SK-N-SH (cell line): ENCODE results near the gene HNRNPC. TPM values are rescaled to one million over a fixed set of nuclear protein-coding genes. Genes with fewer than 3 reads are reported as not detected.

Source experiments
- CTCF ChIA-PET: fragments of 300-600, 350-600 bp; formaldehyde crosslinking; extraction: SDS; loops from one replicate; lab custom pipeline; 2021; lab: Yijun Ruan, JAX
- POLR2A ChIA-PET: fragments of 350-600 bp; sonication (Branson Sonifier 250); formaldehyde crosslinking; extraction: SDS; loops from one replicate; lab custom pipeline; 2020; ENCODE audit warnings: antibody characterized with exemption, inconsistent platforms; lab: Yijun Ruan, JAX
- DNase-seq: peaks from one replicate; pipeline ENCODE4 v3.0.0; 2012
- H2AFZ ChIP-seq: fragments of 200-600 bp; sonication (generic); 2 replicates; pipeline ENCODE4 v1.8.1; 2016; ENCODE audit warnings: antibody characterized with exemption, mild to moderate bottlenecking, low read depth
- H3F3A ChIP-seq: fragments of 200-600 bp; sonication (generic); replicated peaks from 2 replicates; pipeline ENCODE3; 2016; ENCODE audit warnings: antibody characterized with exemption, mild to moderate bottlenecking; ENCODE audit not compliant: insufficient read depth
- H3K27ac ChIP-seq, 2 experiments: fragments of 200-500 bp in 1 of 2; fragments of 200-600 bp in 1 of 2; sonication (Bioruptor generic) in 1 of 2; sonication (generic), shearing (Covaris generic) in 1 of 2; 2 replicates each; pipeline versions ENCODE4 v1.5.1 to v1.6.1; 2014 to 2016; ENCODE audit warnings: low read depth in 2 of 2, inconsistent platforms in 1 of 2, low read length in 1 of 2, mild to moderate bottlenecking in 1 of 2, mixed read lengths in 1 of 2
- H3K27me3 ChIP-seq: fragments of 200-600 bp; sonication (generic), shearing (Covaris generic); 2 replicates; pipeline ENCODE4 v1.6.1; 2016; ENCODE audit warnings: mixed run types; ENCODE audit not compliant: insufficient read depth
- H3K36me3 ChIP-seq, 2 experiments: fragments of 200-500 bp in 1 of 2; fragments of 200-600 bp in 1 of 2; sonication (Bioruptor generic) in 1 of 2; sonication (generic) in 1 of 2; replicated peaks in 1 of 2; 2 replicates each; pipeline versions ENCODE3 to v1.5.1; 2014 to 2016; ENCODE audit warnings: low read length in 1 of 2, mild to moderate bottlenecking in 1 of 2; ENCODE audit not compliant: insufficient read depth in 2 of 2, control insufficient read depth in 1 of 2
- H3K4me1 ChIP-seq, 2 experiments: fragments of 200-500 bp in 1 of 2; fragments of 200-600 bp in 1 of 2; sonication (Bioruptor generic) in 1 of 2; sonication (generic), shearing (Covaris generic) in 1 of 2; 2 replicates each; pipeline versions ENCODE4 v1.5.1 to v1.6.1; 2014 to 2016; ENCODE audit warnings: low read depth in 1 of 2, low read length in 1 of 2, mixed run types in 1 of 2; ENCODE audit not compliant: insufficient read depth in 2 of 2, control insufficient read depth in 1 of 2
- H3K4me2 ChIP-seq: fragments of 200-600 bp; sonication (generic), shearing (Covaris generic); 2 replicates; pipeline ENCODE4 v1.6.1; 2017; ENCODE audit warnings: mixed run types
- H3K4me3 ChIP-seq, 2 experiments: fragments of 200-500 bp in 1 of 2; fragments of 200-600 bp in 1 of 2; sonication (Bioruptor generic) in 1 of 2; sonication (generic), shearing (Covaris generic) in 1 of 2; 2 replicates each; pipeline versions ENCODE4 v1.5.1 to v1.8.1; 2014 to 2016; ENCODE audit warnings: low read depth in 2 of 2, inconsistent platforms in 1 of 2, low read length in 1 of 2, mild to moderate bottlenecking in 1 of 2, mixed read lengths in 1 of 2, moderate library complexity in 1 of 2
- H3K79me2 ChIP-seq: fragments of 200-600 bp; sonication (generic); 2 replicates; pipeline ENCODE4 v1.8.1; 2017; ENCODE audit warnings: mild to moderate bottlenecking; ENCODE audit not compliant: insufficient read depth
- H3K9ac ChIP-seq: fragments of 200-600 bp; sonication (generic); 2 replicates; pipeline ENCODE4 v1.6.1; 2017; ENCODE audit warnings: mixed run types
- H3K9me2 ChIP-seq: fragments of 200-600 bp; sonication (generic); 2 replicates; pipeline ENCODE4 v1.6.1; 2017; ENCODE audit warnings: mixed run types
- H3K9me3 ChIP-seq: fragments of 200-600 bp; sonication (generic); 2 replicates; pipeline ENCODE4 v1.6.1; 2017; ENCODE audit warnings: mixed run types, mild to moderate bottlenecking, moderate library complexity
- H4K20me1 ChIP-seq: fragments of 200-600 bp; sonication (generic); 2 replicates; pipeline ENCODE4 v1.6.1; 2017; ENCODE audit warnings: mild to moderate bottlenecking, mixed run types; ENCODE audit not compliant: insufficient read depth
- CHD2 ChIP-seq: fragments of 150-350 bp; IDR thresholded peaks from 2 replicates; pipeline ENCODE4 v1.6.1; 2018; ENCODE audit warnings: low read length; ENCODE audit not compliant: partially characterized antibody
- FOSL2 ChIP-seq: IDR thresholded peaks from 2 replicates; pipeline ENCODE4 v1.4.0; 2012; ENCODE audit warnings: low read depth, mild to moderate bottlenecking, moderate library complexity, borderline replicate concordance
- FOXM1 ChIP-seq: IDR thresholded peaks from 2 replicates; pipeline ENCODE4 v1.4.0; 2012; ENCODE audit warnings: low read depth, mild to moderate bottlenecking
- GABPA ChIP-seq: IDR thresholded peaks from 2 replicates; pipeline ENCODE4 v1.4.0; 2012; ENCODE audit warnings: low read depth, mild to moderate bottlenecking
- GATA2 ChIP-seq: sonication (generic); formaldehyde crosslinking; IDR thresholded peaks from 2 replicates; pipeline ENCODE4 v1.5.0; 2020; ENCODE audit warnings: mild to moderate bottlenecking, missing genetic modification reagents
- MXI1 ChIP-seq: IDR thresholded peaks from 2 replicates; pipeline ENCODE4 v1.6.1; 2012; ENCODE audit warnings: mild to moderate bottlenecking, low read depth, low read length, improper control_type of control experiment
- NFIC ChIP-seq: IDR thresholded peaks from 2 replicates; pipeline ENCODE4 v1.4.0; 2012; ENCODE audit warnings: borderline replicate concordance
- NRF1 ChIP-seq: IDR thresholded peaks from 2 replicates; pipeline ENCODE4 v1.6.1; 2012; ENCODE audit warnings: low read depth, mild to moderate bottlenecking, low read length
- POLR2AphosphoS5 ChIP-seq: IDR thresholded peaks from 2 replicates; pipeline ENCODE4 v1.6.1; 2012; ENCODE audit warnings: low read depth, low read length
- RFX5 ChIP-seq: IDR thresholded peaks from 2 replicates; pipeline ENCODE4 v1.6.1; 2012; ENCODE audit warnings: mild to moderate bottlenecking, improper control_type of control experiment, low read length
- SMC3 ChIP-seq: IDR thresholded peaks from 2 replicates; pipeline ENCODE4 v1.6.1; 2012; ENCODE audit warnings: low read depth, low read length, improper control_type of control experiment
- TAF1 ChIP-seq: IDR thresholded peaks from 2 replicates; pipeline ENCODE4 v1.6.1; 2012; ENCODE audit warnings: low read depth, mild to moderate bottlenecking, low read length, moderate library complexity, borderline replicate concordance
- TCF12 ChIP-seq: IDR thresholded peaks from 2 replicates; pipeline ENCODE4 v1.4.0; 2012
- TEAD4 ChIP-seq: IDR thresholded peaks from 2 replicates; pipeline ENCODE4 v1.4.0; 2012; ENCODE audit warnings: mild to moderate bottlenecking, borderline replicate concordance; ENCODE audit not compliant: insufficient read depth
- USF1 ChIP-seq: IDR thresholded peaks from 2 replicates; pipeline ENCODE4 v1.4.0; 2012; ENCODE audit warnings: low read depth, borderline replicate concordance
- USF2 ChIP-seq: fragments of 150-350 bp; IDR thresholded peaks from 2 replicates; pipeline ENCODE4 v1.6.1; 2017; ENCODE audit warnings: antibody characterized with exemption, low read length, low read depth, borderline replicate concordance
- WGBS: methylation state at CpG from one replicate; pipeline ENCODE4 v1.1.6; 2017; ENCODE audit warnings: low lambda C conversion rate; 5-methylcytosine and 5-hydroxymethylcytosine counted together
- polyA plus RNA-seq, 3 experiments: library from polyadenylated mRNA; depleted of rRNA; stranded (reverse); fragments of >200 nt; gene quantifications; 2 replicates each; pipeline ENCODE4 v1.2.3, GENCODE V29; 2012
- TF ChIP-seq, protein P1 (sequence below): fragments of 200-600 bp; sonication (generic); IDR thresholded peaks from 2 replicates; pipeline ENCODE4 v1.6.1; 2017; ENCODE audit warnings: antibody characterized with exemption, mild to moderate bottlenecking, moderate library complexity
- TF ChIP-seq, protein P2 (sequence below): IDR thresholded peaks from 2 replicates; pipeline ENCODE4; 2012
- TF ChIP-seq, protein P3 (sequence below): IDR thresholded peaks from 2 replicates; pipeline ENCODE4 v1.4.0; 2012; ENCODE audit warnings: low read depth

The HNRNPC gene
- polyA plus RNA-seq, 1 of the 3 experiments (the other 2 are of a cell fraction) = 341 TPM

- H4K20me1 ChIP-seq = no peaks in the 10 kb centered on the region
- ChIA-PET POLR2A (no interaction called here), CTCF (no interaction called here)
- H3F3A ChIP-seq = no peaks in the 10 kb centered on the region
- H3K27ac ChIP-seq = no peak overlapping the region
- H2AFZ ChIP-seq = no peak overlapping the region
- no peaks in the 10 kb centered on the region for H3K79me2 ChIP-seq
- H3K9me2 ChIP-seq = no peaks in the 10 kb centered on the region
- WGBS = 65% methylated on average over 12 of the region's 12 CpGs
- DNase-seq = no peak
- H3K36me3 ChIP-seq = no peaks in the 10 kb centered on the region
- TF ChIP-seq FOSL2 (no peak), TEAD4 (no peak), RFX5 (no peak), MXI1 (no peak), NFIC (no peak), GABPA (no peak), POLR2AphosphoS5 (no peak)
- TF ChIP-seq, protein P1, sequence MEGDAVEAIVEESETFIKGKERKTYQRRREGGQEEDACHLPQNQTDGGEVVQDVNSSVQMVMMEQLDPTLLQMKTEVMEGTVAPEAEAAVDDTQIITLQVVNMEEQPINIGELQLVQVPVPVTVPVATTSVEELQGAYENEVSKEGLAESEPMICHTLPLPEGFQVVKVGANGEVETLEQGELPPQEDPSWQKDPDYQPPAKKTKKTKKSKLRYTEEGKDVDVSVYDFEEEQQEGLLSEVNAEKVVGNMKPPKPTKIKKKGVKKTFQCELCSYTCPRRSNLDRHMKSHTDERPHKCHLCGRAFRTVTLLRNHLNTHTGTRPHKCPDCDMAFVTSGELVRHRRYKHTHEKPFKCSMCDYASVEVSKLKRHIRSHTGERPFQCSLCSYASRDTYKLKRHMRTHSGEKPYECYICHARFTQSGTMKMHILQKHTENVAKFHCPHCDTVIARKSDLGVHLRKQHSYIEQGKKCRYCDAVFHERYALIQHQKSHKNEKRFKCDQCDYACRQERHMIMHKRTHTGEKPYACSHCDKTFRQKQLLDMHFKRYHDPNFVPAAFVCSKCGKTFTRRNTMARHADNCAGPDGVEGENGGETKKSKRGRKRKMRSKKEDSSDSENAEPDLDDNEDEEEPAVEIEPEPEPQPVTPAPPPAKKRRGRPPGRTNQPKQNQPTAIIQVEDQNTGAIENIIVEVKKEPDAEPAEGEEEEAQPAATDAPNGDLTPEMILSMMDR = no peak
- no peaks in the 10 kb centered on the region for H3K9me3 ChIP-seq
- H3K27me3 ChIP-seq = peaks cover 15% of the 10 kb centered on the region; the same call in 1 of the 2 replicates
- H3K4me2 ChIP-seq = no peak overlapping the region
- no peaks in the 10 kb centered on the region; a peak in 1 of 4 replicates for H3K4me1 ChIP-seq
- no peak overlapping the region for H3K9ac ChIP-seq
- H3K4me3 ChIP-seq = no peak overlapping the region
Measured at GRCh38 chr14:21313512-21313911, 44.3 kb upstream of the HNRNPC start.

DNA sequence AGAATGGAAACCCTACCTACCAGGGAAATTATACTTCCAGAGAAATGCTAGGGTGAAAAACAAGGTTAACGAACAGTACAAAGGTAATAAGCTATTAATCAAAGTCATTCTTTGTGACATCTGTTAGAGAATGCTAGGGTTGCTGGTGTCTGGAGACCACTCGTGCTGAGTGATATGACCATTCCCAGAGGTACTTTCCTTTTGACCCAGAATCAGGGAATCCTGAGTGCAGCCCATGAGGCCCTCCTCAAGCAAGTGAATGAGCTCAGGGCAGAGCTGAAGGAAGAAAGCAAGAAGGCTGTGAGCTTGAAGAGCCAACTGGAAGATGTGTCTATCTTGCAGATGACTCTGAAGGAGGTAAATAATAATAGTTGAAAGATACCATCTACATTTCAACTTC, 42.4 kb upstream of the HNRNPC start:
- H3F3A ChIP-seq = no peaks in the 10 kb centered on the region
- no peaks in the 10 kb centered on the region for H3K9me2 ChIP-seq
- no peaks in the 10 kb centered on the region; a peak in 1 of 4 replicates for H3K4me1 ChIP-seq
- 66% methylated on average over 2 of the region's 2 CpGs for WGBS
- no peak overlapping the region for H3K9ac ChIP-seq
- no peak overlapping the region for H3K4me2 ChIP-seq
- TF ChIP-seq POLR2AphosphoS5 (no peak), NRF1 (no peak), USF2 (no peak), TCF12 (no peak), GATA2 (CRISPR knock-in tag) (no peak), FOXM1 (no peak), MXI1 (no peak), SMC3 (no peak), TAF1 (no peak), USF1 (no peak), CHD2 (no peak)
- TF ChIP-seq, protein P2, sequence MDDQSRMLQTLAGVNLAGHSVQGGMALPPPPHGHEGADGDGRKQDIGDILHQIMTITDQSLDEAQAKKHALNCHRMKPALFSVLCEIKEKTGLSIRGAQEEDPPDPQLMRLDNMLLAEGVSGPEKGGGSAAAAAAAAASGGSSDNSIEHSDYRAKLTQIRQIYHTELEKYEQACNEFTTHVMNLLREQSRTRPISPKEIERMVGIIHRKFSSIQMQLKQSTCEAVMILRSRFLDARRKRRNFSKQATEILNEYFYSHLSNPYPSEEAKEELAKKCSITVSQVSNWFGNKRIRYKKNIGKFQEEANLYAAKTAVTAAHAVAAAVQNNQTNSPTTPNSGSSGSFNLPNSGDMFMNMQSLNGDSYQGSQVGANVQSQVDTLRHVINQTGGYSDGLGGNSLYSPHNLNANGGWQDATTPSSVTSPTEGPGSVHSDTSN = no peak
- TF ChIP-seq, protein P3, sequence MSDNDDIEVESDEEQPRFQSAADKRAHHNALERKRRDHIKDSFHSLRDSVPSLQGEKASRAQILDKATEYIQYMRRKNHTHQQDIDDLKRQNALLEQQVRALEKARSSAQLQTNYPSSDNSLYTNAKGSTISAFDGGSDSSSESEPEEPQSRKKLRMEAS = no peak
- TF ChIP-seq, protein P1 = no peak
- no peak overlapping the region for H3K27ac ChIP-seq
- H3K9me3 ChIP-seq = no peaks in the 10 kb centered on the region
- no peak overlapping the region for H2AFZ ChIP-seq
- peaks cover 15% of the 10 kb centered on the region; the same call in 1 of the 2 replicates for H3K27me3 ChIP-seq
- no peaks in the 10 kb centered on the region for H4K20me1 ChIP-seq
- H3K4me3 ChIP-seq = no peak overlapping the region
- ChIA-PET CTCF (no interaction called here), POLR2A (no interaction called here)
- no peaks in the 10 kb centered on the region for H3K79me2 ChIP-seq
- no peak for DNase-seq
- no peaks in the 10 kb centered on the region for H3K36me3 ChIP-seq
